Right renal pelvis (tissue), 4 donors: ENCODE measurements around the gene BTRC. TPM values are rescaled to one million over a fixed set of nuclear protein-coding genes. Genes with fewer than 3 reads are reported as not detected.
"Not testable (repeated sequence)": the region's sequence is repeated elsewhere in the genome, so short reads cannot be mapped to it uniquely, and the experiment has no call there.

Experiments used
- DNase-seq, 4 donors: peaks; one replicate each; pipeline ENCODE4 v3.0.0-alpha.2; 2013; ENCODE audit warnings: low read depth in 4 of 4, low spot score in 3 of 4, missing footprints in 1 of 4
- polyA plus RNA-seq, 4 donors: library from polyadenylated mRNA; unstranded; fragments of 120-200 nt; gene quantifications; one replicate each; pipeline ENCODE4 v1.2.1, GENCODE V29; 2013; ENCODE audit not compliant: insufficient read length in 4 of 4

BTRC gene
- polyA plus RNA-seq, 4 donors, result 20.1 to 31.2 (median 29.0) TPM

GRCh38 chr10:101341438-101341837 is 12.5 kb upstream of the BTRC start:
- no peak for DNase-seq

- no peak for DNase-seq
Observed at GRCh38 chr10:101346177-101346576, 7.8 kb upstream of the BTRC start.

GRCh38 chr10:101351017-101351416 is 2.9 kb upstream of the BTRC start:
- no peak for DNase-seq

GRCh38 chr10:101351477-101351876 is 2.5 kb upstream of the BTRC start:
- no peak for DNase-seq

GRCh38 chr10:101352857-101353256 is 1.1 kb upstream of the BTRC start:
- not testable (repeated sequence) for DNase-seq

- peak; percentile 38 to 68 (median 49) for DNase-seq
Observed at GRCh38 chr10:101354328-101355071, 535 bp downstream of the BTRC start.

- no peak for DNase-seq
Observed at GRCh38 chr10:101355072-101355706, 1.2 kb downstream of the BTRC start.

- no peak for DNase-seq
Observed at GRCh38 chr10:101356132-101356531, 2.2 kb downstream of the BTRC start.

GRCh38 chr10:101357958-101358357 is 4.0 kb downstream of the BTRC start:
- DNase-seq, result no peak

- DNase-seq, result no peak
Observed at GRCh38 chr10:101358706-101359300, 4.8 kb downstream of the BTRC start.

- DNase-seq, result not testable (repeated sequence)
Observed at GRCh38 chr10:101360090-101360489, 6.1 kb downstream of the BTRC start.

- not testable (repeated sequence) for DNase-seq
Observed at GRCh38 chr10:101360841-101361240, 6.9 kb downstream of the BTRC start.

GRCh38 chr10:101363850-101364400 is 10.0 kb downstream of the BTRC start:
- DNase-seq, result no peak

GRCh38 chr10:101364721-101365120 is 10.8 kb downstream of the BTRC start:
- DNase-seq, result no peak

GRCh38 chr10:101367569-101368453 is 13.8 kb downstream of the BTRC start:
- no peak for DNase-seq

- no peak for DNase-seq
Observed at GRCh38 chr10:101373063-101373462, 19.1 kb downstream of the BTRC start.

- not testable (repeated sequence) for DNase-seq
Observed at GRCh38 chr10:101373993-101374392, 20.0 kb downstream of the BTRC start.

- no peak for DNase-seq
Observed at GRCh38 chr10:101375076-101375475, 21.1 kb downstream of the BTRC start.

GRCh38 chr10:101379663-101380352 is 25.8 kb downstream of the BTRC start:
- no peak for DNase-seq
